GM10266 (cell line): ENCODE data around the gene MAMSTR.

ENCODE experiments used
- DNase-seq: peaks from one replicate; pipeline ENCODE4 v3.0.0; 2012; ENCODE audit errors: extremely low spot score
- CTCF ChIP-seq: IDR thresholded peaks from 2 replicates; pipeline ENCODE4 v1.5.1; 2012; ENCODE audit warnings: mild to moderate bottlenecking, low read depth; ENCODE audit not compliant: control insufficient read depth, insufficient read depth; ENCODE audit errors: missing control alignments

Gene MAMSTR

DNA sequence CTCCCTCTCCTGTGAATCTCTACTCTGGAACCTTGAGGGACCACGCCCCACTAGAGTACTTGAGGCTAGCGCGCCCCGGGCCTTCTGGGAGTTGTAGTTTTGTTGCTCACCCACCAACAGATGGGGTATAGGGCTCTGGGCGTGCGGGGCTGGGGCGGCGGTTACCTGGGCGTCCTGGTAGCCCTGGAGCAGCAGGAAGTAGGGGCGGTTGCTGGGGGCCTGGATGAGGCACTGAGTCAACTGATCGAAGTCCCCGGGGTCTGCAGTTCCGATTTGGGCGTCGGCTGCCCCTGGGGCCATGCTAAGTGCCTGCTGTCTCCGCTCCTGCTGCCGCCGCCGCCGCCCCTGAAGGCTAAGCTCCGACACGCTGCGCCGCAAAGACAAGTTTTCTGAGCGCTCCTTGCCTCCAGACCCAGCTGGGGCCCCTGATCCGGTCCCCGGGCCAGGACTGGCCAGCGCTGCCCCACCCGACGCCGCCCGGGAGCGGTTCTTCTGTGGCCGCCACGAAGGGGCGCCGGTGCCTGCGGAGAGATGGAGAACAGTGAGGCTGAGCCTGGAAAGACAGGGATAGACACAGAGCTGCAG is 15.6 kb upstream of the MAMSTR start:
- TF ChIP-seq CTCF: no peak
- no peak for DNase-seq

- no peak for DNase-seq
- no peak for TF ChIP-seq CTCF
These were observed 15.1 kb upstream of the MAMSTR start for GRCh38 chr19:48734625-48735024.

DNA sequence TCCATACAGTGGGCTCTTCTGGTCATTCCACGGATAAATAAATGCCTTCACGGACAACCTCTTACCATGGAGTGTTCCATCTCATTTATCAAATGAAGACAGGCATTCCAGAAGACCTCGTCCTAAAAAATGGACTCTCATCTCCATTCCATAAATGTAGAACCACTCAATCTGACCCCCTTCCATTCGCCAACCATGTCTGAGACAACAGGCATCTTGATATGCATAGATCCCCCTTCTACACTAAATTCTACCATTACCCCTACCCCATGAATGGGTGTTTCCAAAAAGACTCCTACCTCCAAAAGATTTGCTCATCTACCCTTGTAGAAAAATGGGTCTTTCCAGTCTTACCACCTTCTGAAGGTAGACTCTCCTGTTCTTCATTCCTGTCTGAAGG is 11.9 kb upstream of the MAMSTR start:
- DNase-seq: no peak
- TF ChIP-seq CTCF: no peak

GRCh38 chr19:48728911-48729664 is 9.6 kb upstream of the MAMSTR start:
- TF ChIP-seq CTCF: no peak

DNA sequence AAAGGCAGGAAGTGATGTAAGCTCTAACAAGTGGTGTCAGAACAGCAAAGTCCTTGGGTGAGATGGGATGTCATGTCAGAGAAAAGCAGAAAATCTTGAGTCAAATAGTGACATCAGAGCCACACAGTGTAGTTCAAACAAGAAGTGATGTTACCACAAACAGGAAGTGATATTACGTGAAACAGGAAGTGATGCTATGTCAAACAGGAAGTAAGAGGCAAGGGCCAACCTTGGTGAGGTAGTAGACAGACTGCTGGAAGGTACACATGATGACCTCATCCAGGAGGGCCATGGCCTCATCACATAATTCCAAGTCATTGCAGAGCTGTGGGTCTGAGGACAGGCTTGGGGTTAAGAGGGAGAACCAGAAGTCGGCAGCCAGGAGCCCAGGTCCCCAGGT is 7.0 kb upstream of the MAMSTR start:
- TF ChIP-seq CTCF: no peak
- no peak for DNase-seq

More at GRCh38 chr19:48728911-48729664, 9.6 kb upstream of the MAMSTR start:
- DNase-seq: no peak

- DNase-seq: peak; percentile 80
- TF ChIP-seq CTCF: no peak
These were observed 5.5 kb upstream of the MAMSTR start for GRCh38 chr19:48724796-48725753.
